ENCODE measurements around the gene RAB3C.

- no peak for TF ChIP-seq POLR2AphosphoS5 (IDR thresholded peaks at IDR 0.05; ENCODE audit: borderline replicate concordance, low read depth, low read length)
- TF ChIP-seq EZH2 (IDR thresholded peaks at IDR 0.05), result no peak
- TF ChIP-seq FOXP2 (optimal IDR thresholded peaks at IDR 0.05; ENCODE audit: control extremely low read depth, extremely low read length, insufficient read depth), result no peak
Measured at GRCh38 chr5:58849223-58849622, 266.3 kb downstream of the RAB3C start.

Measured in SK-N-MC (cell line).